GM12801 (cell line): ENCODE data around the gene BTBD10.

Experiments used
- TF ChIP-seq, protein P1 (sequence below): IDR thresholded peaks from one replicate; pipeline ENCODE4 v1.5.1; 2011; ENCODE audit warnings: control low read depth; ENCODE audit not compliant: insufficient read length; ENCODE audit errors: extremely low read depth

BTBD10 gene

DNA sequence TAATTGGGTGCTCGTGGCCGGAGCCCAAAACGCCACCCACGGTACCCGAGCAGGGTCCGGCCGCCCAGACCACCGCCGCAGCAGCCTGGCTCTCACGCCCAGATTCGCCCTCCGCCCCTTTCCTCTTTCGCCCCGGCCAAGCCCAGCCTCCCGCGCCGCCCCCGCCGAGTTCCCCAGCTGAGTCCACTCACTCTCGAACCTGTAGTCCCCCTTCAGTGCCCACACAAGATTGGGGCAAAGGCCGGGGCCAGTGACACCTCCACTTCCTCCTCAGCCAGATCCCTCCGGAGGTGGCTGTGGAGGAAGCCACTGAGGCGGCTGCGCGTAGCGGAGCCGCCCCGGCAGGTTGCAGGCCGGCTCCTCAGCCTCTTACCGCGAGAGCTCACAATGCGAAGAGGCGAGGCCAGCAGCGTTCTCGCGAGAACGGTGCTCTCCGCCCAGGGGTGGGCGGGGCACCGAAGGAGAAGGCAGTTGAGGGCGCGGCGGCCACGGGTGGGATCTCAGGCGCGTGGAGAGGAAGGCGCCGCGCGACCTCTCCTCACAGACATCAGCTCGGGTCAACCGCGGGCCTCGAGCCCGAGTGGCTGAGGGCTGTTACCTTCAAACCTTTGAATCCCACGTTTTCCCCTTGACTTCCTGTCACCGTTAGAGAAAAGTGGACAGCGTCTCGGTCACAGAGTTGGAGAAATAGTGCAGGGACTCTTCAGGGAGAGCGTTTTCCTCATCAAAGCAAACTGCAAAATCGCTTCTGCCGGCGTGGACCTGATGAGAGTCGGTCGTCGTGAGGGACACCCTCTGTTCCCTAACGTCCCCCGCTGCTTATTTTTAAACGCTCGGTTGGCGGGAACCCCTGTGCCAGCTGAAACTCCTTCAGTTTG is at the start of gene BTBD10:
BTBD10 (minus strand) TSS at position 322 of the 878 bp plus-strand sequence. CDS start 18,098 bp downstream, outside the sequence.
- TF ChIP-seq, protein P1, sequence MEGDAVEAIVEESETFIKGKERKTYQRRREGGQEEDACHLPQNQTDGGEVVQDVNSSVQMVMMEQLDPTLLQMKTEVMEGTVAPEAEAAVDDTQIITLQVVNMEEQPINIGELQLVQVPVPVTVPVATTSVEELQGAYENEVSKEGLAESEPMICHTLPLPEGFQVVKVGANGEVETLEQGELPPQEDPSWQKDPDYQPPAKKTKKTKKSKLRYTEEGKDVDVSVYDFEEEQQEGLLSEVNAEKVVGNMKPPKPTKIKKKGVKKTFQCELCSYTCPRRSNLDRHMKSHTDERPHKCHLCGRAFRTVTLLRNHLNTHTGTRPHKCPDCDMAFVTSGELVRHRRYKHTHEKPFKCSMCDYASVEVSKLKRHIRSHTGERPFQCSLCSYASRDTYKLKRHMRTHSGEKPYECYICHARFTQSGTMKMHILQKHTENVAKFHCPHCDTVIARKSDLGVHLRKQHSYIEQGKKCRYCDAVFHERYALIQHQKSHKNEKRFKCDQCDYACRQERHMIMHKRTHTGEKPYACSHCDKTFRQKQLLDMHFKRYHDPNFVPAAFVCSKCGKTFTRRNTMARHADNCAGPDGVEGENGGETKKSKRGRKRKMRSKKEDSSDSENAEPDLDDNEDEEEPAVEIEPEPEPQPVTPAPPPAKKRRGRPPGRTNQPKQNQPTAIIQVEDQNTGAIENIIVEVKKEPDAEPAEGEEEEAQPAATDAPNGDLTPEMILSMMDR, result no peak

DNA sequence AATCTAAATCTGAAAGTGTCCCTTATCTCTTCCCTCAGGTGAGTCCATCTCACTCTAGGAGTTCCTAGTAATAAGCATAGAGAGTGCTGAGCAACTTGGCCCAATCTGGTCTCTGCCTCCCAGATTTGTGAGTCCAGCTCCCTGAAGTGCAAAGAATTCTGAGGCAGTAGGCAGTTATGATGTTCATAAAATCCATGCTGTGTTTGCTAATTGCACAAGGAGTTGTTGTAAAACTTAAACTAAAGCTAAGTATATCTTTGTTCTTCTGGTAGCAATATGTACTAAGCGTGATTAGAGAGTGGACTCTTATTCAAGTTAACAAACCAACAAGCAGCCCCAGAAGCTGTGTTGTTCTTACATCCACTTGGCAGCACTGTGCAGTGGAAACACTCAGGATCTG is 40.4 kb upstream of the BTBD10 start:
- TF ChIP-seq, protein P1, result no peak

DNA sequence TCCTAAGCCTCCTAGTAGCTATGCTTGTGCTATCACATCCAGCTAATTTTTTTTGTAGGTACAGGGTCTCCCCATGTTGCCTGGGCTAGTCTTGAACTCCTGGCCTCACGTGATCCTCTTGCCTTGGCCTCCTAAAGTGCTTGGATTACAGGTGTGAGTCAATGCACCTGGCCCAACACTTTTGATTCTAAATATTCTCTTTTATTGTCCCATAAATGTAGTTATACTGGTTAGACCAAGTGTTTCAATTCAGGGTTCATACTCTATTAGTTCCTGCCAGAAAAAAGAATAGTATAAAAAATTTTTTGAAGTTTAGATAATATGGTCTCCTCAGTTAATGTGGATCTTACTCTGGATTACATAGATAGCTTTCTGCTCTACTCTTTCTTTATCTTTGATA is 39.5 kb upstream of the BTBD10 start:
- TF ChIP-seq, protein P1, result no peak

DNA sequence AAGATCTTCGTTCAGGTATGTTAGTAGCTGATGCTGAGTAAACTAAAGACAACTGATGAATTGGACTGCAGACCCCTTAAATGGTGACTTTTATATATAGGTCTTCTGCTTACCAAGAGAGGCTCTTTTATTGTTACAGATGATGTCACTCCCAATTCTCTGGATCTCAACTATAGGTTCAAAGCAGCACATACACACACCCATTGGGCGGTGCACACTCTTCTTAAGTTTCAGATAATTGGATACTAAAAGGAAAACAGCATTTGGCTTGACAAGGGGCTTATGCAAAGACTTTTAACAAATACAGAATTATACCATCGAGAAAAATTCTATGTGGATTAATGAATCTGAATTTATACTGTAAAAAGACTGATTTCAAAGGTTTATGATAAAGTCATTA is 32.9 kb upstream of the BTBD10 start, which contains the start of gene PTH:
PTH (minus strand) TSS at position 69 of the 400 bp plus-strand sequence. CDS start 3,142 bp downstream, outside the sequence.
- TF ChIP-seq, protein P1, result no peak

DNA sequence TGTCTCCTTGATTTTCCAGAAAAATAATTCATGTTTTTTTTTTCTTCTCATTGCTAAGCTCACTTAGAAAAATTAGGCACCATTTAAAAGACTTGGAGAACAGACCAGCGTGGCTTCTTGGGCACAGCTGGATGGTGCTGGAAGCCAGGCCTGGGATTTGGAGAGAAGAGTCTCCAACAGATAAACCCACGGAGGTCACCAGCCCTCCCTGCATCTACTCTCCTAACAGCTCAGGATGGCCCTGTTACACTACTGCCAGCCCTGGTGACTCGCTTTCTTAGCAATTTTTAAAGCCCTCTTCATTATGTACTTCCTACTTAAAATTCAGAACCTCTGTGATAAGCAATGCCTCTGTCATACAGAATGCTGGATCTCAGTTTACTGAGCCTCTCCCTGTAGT is 31.0 kb upstream of the BTBD10 start:
- TF ChIP-seq, protein P1, result no peak

DNA sequence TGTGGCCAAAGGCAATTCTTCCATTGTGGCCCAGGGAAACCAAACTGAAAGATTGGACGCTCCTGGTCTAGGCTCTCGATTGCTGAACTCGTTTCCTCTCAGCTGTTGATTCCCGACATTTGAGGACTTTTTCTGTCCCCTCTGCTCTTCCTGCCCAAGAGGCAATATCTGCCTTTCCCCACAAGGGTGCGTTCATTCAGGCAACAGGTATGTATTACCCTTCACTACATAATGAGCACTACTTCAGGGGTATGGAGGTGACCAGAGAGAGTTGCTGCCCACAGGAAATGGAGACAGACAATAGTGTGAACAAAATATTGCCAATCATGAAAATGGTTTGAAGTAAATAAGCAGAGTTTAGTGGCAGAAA is 24.6 kb upstream of the BTBD10 start:
- TF ChIP-seq, protein P1, result no peak

DNA sequence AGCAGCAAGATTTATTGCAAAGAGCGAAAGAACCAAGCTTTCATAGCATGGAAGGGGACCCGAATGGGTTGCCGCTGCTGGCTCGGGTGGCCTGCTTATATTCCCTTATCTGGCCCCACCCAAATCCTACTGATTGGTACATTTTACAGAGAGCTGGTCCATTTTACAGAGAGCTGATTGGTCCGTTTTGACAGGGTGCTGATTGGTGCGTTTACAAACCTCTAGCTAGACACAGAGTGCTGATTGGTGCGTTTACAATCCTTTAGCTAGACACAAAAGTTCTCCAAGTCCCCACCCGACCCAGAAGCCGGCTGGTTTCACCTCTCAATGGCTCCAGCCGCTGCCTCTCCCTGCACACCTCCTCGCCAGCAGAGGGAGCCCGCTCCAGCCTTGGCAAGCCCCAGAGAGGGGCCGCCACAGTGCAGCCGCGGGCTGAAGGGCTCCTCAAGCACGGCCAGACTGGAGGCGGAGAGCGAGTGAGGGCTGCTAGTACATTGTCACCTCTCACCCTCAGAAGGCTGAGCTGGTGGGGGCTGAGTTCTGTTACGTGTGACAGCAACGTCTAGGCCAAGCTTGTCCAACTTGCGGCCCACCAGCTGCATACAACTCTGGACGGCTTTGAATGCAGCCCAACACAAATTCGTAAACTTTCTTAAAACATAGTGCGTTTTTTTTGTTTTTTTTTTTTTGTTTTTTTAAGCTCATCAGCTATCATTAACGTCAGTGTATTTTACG is 24.1 kb upstream of the BTBD10 start:
- TF ChIP-seq, protein P1, result no peak
